A172 (cell line): ENCODE data around the gene CEP55. TPM values are rescaled to one million over a fixed set of nuclear protein-coding genes. Genes with fewer than 3 reads are reported as not detected.
A peak's percentile ranks its signal among the peaks of the same experiment; 100 is the strongest.
"Not testable (repeated sequence)": the region's sequence is repeated elsewhere in the genome, so short reads cannot be mapped to it uniquely, and the experiment has no call there.

Source experiments
- DNase-seq: peaks from one replicate; pipeline ENCODE4 v3.0.0-alpha.2; 2015; ENCODE audit warnings: low spot score
- total RNA-seq: library from RNA; depleted of rRNA; stranded (reverse); fragments of >200 nt; shearing (Covaris generic); gene quantifications from 2 replicates; pipeline ENCODE4 v1.2.3, GENCODE V29; 2014

The CEP55 gene
- total RNA-seq, 1 experiment from 2014 or later: 250 TPM

- no peak for DNase-seq
Measured at GRCh38 chr10:93513091-93513490, 16.7 kb downstream of the CEP55 start.

- no peak for DNase-seq
Measured at GRCh38 chr10:93514521-93514920, 18.1 kb downstream of the CEP55 start.

GRCh38 chr10:93515071-93516005 lies 18.9 kb downstream of the CEP55 start:
- DNase-seq: no peak

GRCh38 chr10:93516006-93516380 lies 19.6 kb downstream of the CEP55 start:
- DNase-seq: no peak

DNA sequence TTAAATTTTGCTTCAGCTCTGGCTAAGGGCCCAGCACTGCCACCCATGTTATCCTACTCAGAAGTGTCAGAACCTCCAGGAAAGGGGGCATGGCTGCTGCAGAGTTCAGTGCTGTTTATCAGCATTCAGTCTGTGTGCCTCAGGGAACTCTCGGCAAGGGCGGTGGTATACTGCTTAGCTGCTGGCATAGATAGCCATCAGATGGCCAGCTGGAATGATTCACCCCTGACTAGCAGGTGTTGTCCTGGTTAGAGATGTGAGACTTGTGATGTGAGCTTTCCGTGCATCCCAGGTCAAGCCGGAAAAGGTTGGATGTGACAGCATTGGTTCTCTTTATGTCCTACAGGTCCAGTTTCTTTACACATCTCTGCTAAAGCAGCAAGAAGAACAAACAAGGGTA lies 22.1 kb downstream of the CEP55 start:
- DNase-seq: no peak

DNA sequence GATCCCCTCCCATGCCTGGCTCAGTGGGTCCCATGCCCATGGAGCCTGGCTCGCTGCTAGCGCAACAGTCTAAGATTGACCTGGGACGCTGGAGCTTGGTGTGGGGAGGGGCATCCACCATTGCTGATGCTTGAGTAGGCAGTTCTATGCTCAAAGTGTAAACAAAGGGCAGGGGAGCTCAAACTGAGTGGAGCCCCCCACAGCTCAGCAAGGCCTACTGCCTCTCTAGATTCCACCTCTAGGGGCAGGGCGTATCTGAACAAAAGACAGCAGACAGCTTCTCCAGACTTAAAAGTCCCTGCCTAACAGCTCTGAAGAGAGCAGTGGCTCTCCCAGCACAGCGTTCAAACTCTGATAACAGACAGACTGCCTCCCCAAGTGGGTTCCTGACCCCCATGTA lies 38.9 kb downstream of the CEP55 start:
- no peak for DNase-seq

DNA sequence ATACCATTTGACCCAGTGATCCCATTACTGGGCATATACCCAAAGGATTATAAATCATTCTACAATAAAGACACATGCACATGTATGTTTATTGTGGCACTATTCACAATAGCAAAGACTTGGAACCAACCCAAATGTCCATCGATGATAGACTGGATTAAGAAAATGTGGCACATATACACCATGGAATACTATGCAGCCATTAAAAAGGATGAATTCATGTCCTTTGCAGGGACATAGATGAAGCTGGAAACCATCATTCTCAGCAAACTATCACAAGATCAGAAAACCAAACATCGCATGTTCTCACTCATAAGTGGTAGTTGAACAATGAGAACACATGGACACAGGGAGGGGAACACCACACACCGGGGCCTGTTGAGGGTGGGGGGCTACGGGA lies 44.5 kb downstream of the CEP55 start:
- DNase-seq: not testable (repeated sequence)

GRCh38 chr10:93541402-93542357 lies 45.3 kb downstream of the CEP55 start:
- DNase-seq: peak; percentile 47

- peak; percentile 48 for DNase-seq
Measured at GRCh38 chr10:93542358-93542791, 46.0 kb downstream of the CEP55 start.

- not testable (repeated sequence) for DNase-seq
Measured at GRCh38 chr10:93546995-93547394, 50.6 kb downstream of the CEP55 start.

DNA sequence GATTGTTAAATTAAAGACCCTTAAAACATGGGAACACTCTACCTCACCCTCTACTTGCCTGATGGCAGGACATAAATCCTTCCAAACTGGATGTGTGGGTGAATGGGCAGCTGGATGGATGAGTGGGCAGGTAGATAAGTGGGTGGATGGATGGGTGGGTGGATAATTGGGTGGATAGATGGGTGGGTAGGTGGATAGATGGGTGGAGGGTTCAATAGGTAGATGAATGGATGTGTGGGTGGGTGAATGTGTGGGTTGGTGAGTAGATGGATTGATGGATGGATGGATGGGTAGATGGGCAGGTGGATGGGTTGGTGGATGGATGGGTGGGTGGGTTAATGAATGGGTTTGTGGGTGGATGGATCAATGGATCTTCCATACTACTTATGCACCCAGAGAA lies 51.1 kb downstream of the CEP55 start:
- no peak for DNase-seq

GRCh38 chr10:93548376-93549071 lies 52.1 kb downstream of the CEP55 start:
- peak; percentile 58 for DNase-seq

DNA sequence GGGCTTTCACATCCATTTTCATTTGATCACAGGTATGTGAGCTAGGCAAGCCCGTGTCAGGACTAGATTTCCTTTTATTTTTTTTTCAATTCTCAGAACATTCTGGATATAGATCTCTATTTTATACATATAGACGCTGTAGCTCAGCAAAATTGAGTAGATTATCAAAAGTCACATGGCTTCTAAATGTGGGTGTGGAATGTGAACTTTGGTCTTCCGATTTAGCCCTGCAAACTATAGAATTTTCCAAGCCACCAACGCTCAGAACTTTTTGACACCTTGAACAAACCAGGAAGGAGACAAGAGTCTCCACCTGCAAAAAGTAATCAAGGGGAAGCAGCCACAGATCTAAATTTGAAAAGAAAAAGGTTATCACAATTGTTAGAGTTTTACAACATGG lies 54.2 kb downstream of the CEP55 start:
- DNase-seq: no peak

GRCh38 chr10:93552780-93553179 lies 56.4 kb downstream of the CEP55 start:
- DNase-seq: no peak

- no peak for DNase-seq
Measured at GRCh38 chr10:93553482-93554315, 57.3 kb downstream of the CEP55 start.

DNA sequence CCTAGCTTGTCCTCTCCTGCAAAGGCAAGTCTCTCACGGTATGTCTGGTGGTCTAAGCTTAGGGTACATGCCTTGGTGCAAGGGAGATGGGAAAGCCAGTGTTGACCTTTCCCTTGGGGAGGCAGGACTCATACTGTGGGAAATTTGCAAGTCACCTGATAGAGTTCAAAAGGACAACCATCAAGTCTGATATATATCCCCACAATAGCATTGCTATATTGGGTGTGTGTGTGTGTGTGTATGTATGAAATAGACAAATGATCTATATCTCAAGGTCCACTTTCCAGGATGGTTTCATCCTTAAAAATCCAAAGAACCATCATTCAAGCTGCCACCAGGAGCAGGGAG lies 57.9 kb downstream of the CEP55 start:
- DNase-seq: no peak

GRCh38 chr10:93554760-93555432 lies 58.5 kb downstream of the CEP55 start:
- peak; percentile 77 for DNase-seq

- no peak for DNase-seq
Measured at GRCh38 chr10:93559490-93559889, 63.1 kb downstream of the CEP55 start.

GRCh38 chr10:93560541-93560940 lies 64.1 kb downstream of the CEP55 start:
- DNase-seq: no peak

DNA sequence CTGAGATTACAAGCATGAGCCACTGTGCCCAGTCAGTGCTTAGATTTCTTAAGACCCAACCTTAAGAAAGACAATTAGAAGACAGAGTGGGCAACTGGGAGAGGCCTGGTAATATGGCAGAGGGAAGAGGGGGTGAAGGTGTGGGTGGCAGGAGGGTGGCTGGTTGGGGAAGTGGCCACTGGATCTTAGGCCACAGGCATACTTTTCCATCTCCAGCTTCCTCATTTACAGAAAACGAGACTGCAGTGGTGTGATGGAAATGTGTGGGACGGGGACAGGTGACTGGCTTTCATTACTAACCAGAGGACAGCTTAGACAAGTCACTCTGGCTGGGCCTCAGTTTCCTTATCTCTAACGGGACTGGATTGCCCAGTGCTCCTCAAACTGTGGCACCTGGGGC lies 69.0 kb downstream of the CEP55 start:
- DNase-seq: no peak
